GM19463 (cell line): Measurements from ENCODE around the gene MID1.

Source experiments
- ATAC-seq: cut with Tn5 transposase; IDR thresholded peaks from one replicate; pipeline ENCODE4 v1.9.1; 2021; ENCODE audit warnings: mild to moderate bottlenecking, moderate library complexity; ENCODE audit not compliant: unreplicated experiment

MID1 gene

DNA sequence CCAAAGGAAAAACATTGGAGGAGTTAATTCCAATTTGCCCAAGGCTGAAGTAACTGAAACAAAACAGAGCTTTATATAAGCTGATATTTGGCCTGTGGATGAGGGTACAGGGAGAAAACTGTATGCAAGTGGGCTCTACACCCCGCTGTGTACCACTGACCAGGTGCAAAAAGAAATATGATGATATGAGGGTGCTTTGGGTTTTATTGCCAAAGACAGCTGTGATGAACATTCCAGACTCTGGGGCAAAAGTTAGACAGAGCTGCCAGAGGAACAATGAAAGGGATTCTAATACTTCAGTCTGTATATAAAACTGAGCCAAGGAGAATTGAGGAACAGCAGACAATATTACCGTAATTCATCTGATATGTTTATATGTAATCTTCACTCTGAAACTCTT, 117.4 kb downstream of the MID1 start:
- ATAC-seq, result no peak

DNA sequence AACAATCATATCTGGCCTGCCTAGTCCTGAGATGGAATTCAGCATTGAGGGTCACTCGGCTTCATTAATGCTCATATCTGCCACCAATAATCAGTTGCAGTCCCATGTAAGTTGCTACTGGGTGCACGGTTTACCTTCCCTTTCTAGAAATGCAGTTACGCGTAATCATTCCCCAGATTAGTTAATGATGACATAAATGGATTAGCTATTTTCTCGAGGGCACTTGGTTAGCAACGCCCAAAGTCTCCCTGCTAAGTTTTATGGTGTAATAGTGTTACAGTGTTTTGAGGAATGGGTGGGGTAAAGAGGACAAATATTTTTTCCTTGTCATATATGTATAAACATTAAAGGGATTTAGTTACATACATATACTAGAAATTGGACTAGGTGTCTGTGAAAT, 118.8 kb downstream of the MID1 start:
- ATAC-seq, result no peak

DNA sequence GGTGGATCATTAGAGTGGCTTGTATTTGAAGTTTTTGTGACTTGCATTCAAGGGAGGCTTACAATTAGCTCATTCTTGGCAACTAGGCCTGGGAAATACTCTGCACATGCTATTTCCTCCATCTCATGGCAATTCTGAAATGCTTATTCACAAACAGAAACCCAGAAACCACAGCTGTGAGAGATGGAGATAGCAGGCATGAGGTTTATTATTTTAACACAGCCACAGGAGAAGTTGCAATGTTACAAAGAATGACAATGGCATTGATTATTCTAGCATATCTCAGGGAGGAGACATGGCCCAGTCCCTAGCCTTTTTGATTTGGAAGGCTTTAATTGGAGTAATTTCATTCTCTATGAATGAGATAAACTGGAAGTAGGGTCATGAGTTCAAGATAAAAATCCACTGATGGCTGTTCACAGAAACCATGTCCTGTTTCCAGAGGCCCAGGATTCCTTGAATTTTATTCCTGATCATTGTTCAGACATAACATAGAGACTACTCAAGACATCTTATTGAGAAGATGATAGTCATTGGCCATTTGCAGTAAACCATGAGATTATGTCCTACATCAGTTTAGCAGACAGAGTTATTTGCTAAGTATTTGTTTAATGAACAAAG, 123.9 kb downstream of the MID1 start:
- ATAC-seq, result no peak

DNA sequence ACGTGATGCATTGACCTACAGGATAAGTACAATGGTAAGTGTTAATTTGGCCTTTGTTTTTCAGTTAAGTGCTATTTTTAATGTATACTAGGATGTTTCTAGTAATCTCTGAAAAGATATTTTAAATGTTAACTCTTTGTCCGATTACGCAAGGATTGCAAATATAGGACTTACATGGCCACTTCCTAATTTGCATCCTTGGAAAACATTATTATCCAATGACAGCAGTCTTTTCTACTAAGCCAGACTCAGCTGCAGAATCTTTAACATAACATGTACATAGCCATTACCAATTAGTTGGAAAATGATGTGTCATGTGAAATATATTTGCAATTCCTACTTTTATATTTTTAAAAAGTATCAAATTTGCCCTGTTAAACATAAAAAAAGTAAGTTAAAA, 124.7 kb downstream of the MID1 start:
- ATAC-seq, result no peak

DNA sequence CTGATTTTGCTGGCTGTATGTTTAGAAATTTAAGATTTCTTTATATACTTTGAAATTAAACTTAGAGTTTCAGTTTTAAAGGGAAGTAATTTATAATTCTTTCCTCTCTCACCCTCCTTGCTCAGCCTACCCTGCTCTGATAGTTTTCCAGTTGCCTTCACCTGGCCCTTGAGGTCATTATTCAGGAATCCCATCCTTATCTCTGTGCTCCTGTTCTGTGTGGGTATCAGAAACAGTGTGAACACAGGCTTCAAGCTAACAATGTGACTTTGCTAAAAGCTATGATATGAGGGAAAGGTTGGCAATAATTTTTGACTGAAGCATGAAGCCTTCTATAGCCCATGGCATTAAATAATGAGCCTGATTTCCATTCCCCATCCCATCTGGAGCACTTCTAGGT, 128.1 kb downstream of the MID1 start:
- ATAC-seq, result no peak

DNA sequence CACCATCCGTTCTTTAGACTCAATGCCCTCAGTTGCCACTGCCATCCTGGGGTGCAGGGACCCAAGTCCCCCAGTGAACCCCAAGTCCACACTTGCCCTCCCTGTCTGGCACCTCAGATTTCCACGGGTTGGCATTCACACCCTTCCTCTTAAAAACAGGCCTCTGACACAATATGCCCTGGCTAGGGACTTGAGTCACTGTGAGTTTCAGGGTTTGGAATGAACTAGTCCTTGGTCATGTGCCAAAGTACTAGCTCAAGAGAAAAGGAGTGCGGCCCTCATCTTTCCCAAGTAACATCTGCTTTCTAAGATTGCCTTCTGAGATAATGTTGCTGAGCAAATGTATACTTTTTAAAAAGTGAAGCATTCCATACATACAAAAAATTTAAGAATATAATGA, 134.0 kb downstream of the MID1 start:
- ATAC-seq, result no peak

DNA sequence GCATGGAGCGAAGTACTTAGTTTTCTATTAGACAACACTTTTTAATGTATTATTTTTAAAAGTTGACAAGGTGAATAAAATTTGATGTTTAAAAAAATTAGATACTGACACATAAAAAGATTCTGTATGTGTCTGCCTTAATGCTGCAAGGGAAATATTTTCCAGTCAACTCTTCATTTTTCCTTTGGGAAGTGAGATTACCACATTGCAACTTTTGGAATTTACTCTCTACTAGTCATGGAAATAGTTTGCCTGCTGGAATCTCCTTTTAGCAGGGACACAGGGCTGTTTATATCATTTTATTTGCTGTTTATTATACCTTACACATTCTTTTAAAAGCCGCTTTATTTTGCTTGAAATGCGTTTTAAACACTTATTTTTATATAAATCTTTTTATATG, 135.1 kb downstream of the MID1 start:
- no peak for ATAC-seq

DNA sequence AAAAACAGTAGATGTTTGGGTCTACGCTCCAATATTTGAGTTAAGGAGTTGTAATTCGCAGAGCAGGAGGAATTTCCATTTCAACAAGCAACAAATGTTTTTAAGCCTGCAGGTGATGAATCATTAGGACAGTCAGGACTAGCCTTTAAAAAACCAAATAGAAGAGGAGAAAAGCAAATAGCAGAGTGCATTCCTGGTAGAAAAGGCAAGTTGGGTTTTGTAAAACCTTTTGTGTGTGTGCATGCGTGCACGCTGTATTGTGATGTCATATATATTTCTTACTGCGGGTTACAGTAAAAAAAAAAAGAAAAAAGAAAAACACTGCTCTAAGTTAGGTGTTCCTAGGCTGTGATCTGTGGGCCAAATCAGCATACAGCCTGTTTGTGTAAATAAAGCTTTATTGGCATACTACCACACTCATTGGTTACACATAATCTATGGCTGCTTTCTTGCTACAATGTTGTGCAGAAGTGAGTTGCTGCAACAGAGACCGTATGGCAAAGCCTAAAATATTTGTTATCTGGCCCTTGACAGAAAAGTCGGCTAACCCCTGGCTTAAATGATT, 135.6 kb downstream of the MID1 start:
- no peak for ATAC-seq

DNA sequence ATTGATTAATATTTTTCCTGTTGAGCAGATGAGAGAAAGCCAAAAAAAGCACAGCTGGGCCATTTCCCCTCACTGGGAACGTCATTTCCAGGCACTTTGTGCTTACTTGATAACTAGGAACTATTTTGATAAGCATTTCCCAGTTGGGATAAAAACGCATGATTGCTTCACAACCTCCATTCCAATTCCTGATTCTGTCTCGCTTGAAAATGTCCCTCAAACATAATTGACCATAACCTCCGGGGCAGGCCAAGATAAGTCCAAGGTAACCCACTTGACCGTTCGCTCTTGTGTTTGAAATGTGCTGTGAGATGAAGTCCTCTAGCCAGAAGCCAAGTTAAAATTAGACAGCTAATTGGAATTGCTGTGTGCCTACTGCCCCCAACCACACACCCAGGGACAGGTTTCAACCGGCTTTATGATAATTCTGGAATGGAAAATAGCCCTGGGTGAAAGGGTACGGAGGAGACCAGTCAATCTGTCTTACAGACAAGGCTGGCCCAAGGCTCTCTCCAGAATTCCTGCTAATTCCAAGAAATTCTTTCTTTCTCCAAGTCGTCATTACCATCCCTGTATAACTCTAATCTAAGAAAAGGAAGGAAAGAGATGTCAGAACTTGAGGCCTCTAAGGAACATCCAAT, 137.1 kb downstream of the MID1 start:
- ATAC-seq, result no peak

DNA sequence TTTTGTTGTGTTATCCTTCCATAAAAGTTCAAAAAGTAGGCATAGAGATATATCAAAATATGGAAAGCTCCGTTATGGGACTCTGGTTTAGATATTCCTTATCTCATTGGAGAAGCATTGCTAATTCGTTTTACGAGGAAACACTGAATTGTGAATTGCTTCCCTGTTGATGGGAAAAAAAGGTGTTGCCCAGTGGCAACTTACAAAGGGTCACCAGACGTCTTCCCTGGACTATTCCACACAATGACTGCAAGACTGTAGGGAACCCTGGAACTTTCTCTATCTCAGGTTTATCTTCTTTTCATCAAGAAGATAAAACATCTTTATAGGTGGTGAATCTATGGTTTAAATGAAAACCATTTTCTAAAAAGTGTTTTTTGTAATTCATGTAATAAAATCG, 137.7 kb downstream of the MID1 start:
- ATAC-seq, result no peak

DNA sequence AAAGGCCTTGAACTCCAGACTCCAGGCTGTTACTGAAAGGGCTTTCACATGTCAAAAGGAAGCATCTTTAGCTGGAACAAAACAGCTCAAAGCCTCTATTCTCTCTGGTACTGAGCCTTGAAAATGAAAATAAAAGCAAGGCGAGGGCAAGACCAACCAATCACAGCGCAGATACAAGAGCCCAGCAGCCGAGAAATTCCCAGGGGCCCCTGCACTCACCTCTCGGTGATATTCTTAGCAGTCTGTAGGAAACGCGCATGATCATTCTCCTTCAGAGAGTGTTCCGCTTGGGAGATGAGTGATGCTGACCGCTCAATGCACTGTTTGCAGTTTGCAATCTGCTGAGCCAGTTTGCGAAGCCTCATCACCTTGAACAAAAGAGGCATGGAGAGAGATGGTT, 138.1 kb downstream of the MID1 start:
- ATAC-seq, result peak; percentile 78

DNA sequence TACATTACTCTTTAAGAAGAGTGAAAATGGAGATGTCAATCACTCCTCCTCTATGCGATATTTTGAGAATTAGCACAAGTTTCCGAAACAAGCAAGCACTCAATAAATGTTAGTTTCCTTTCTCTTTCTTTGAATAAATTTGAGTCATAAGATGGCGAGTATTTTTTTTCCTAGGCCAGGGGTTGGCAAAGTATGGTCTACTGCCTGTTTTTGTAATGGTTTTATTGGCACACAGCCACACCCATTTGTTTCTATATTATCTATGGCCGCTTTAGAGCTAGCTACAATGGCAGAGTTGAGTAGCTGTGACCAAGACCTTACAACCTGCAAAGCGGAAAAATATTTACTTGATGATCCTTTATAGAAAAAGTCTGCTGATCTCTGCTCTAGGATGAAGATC, 139.5 kb downstream of the MID1 start:
- no peak for ATAC-seq

DNA sequence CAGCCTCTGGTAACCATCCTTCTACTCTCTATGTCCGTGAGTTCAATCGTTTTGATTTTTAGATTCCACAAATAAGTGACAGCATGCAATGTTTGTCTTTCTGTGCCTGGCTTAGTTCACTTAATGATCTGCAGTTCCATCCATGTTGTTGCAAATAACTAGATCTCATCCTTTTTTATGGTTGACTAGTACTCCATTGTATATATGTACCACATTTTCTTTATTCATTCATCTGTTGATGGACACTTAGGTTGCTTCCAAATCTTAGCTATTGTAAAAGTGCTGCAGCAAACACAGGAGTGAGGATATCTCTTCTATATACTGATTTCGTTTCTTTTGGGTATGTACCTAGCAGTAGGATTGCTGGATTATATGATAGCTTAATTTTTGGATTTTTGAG, 140.9 kb downstream of the MID1 start:
- ATAC-seq, result no peak

DNA sequence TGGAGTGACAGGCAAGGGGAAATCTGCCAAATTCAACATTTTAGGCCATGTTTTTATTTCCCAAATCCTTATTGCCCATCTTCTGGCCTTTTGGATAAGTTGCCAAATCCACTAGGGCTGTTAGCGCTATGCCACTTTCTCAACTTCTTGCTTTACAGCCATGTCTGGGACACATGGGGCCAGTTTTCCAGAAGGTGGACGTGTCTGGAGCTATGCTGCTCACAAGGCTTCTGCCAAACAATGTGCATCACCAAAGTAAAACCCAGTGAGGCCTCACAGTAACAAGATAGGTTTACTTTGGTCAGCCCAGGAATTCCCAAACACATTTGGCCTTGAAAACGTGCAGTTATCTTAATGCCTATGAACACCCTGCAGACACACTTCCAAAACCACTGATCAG, 142.9 kb downstream of the MID1 start:
- no peak for ATAC-seq

DNA sequence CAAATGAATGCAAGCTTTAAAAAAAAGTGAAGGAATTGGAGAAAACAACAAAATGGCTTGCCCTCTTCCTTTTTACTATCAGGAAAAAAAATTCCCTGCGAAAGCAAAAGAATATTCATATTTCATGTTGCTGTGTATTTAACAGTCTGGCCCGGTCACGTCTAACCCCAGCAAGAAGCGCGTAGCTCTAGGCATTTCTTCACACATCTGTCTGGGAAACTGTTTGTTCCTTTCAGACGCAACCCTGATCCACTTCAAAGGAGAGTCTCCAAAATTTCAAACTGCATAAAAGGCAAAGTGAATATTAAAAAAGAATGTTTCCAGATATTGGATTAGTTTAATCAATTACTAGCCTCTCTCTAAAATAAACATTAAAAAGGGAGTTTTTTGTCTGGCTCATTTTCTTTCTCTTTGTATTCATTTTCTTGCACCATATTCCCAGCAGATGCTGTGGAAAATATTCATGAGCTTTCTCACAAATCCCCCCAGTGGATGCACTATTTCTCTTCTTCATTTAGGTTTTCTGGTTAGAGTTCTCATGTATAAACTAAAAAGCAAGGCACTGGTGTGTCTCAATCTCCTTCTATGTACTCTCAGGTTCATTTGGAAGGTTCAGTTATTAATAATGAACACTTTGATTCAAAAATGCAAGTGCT, 145.3 kb downstream of the MID1 start:
- ATAC-seq, result no peak

DNA sequence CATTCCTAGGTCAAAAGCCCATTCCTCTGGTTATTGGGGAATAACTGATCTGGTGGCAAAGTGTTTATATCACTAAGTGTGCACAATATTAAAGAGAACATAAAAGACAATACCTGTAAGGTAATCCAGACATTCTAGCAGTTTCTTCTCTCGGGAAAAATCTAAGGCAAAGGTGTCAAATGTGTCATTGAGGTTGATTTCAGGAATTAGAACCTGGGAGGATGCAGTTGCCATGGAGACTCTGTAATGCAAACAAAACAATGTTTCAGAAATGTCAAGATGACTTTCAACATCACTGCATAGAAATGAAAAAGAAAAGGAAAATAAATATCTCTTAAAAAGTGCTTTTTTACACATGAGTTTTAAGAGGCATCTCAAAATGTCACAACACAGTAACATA, 145.9 kb downstream of the MID1 start:
- no peak for ATAC-seq

DNA sequence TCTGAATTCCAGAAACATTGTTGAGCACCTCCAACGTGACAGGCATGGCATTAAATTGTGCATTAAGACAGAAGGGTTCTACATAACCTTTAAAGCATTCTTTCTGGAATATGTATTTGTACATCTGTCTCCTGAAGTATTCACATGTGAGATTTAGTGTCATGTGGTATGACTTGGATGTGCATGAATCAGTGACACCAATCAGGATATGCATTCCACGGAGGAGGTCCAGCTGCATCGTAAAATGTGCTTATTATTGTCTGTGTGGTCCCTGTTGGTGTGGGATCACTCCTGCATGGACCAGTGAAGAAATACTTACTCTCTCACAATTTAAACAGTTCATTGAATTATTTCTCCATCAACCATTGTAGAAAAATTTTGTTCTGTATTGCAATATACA, 149.0 kb downstream of the MID1 start:
- no peak for ATAC-seq

DNA sequence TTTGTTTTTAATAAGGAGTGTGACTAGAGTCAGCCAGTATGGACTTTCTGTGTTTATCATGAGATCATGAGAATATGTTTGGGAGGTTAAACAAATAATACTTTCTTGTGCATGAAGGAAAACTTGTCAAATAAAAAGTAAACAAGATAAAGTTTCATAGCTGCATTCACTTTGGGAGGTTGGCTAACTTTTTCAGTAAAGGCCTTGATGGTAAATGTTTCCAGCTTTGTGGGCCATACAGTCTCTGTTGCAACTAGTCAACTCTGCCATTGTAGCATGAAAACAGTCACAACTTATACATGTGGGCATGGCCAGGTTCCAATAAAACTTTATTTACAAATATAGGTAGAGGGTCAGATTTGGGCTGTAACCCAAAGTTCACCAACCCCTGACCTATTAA, 150.4 kb downstream of the MID1 start:
- no peak for ATAC-seq

DNA sequence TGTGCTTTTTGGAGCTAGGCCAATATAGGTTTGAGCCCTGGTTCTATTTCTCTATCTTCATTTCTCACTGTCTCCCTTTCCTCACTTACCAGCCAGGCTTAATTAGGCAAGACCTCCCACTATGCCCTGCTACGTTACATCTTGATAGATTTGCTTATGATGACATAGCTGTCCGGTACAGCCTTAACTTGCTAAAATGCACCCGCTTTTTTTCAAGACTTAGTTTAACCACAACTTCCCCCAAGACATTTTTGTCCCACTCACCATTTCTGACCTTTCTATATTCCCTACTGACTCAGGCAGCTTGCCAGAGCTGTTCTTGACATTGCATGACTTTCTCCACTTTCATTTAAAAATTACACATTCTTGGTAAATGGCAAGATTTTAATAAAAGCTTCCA, 152.6 kb downstream of the MID1 start:
- ATAC-seq, result no peak

DNA sequence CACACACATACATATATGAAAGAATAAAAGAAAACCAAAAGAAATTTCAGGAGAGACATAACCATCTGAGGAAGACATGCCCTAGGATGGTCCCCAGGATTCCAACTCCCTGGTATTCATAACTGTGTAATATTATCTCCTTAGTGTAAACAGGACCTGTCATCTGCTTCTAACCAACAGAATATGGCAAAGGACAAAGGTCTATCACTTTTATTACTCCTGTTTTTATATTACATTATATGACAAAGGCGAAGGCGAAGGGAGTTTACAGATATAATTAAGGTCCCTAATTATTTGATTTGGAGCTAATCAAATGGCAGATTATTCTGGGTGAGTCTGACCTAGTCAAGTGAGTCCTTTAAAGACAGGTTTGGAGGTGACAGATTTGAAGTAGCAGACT, 155.1 kb downstream of the MID1 start:
- ATAC-seq, result no peak

DNA sequence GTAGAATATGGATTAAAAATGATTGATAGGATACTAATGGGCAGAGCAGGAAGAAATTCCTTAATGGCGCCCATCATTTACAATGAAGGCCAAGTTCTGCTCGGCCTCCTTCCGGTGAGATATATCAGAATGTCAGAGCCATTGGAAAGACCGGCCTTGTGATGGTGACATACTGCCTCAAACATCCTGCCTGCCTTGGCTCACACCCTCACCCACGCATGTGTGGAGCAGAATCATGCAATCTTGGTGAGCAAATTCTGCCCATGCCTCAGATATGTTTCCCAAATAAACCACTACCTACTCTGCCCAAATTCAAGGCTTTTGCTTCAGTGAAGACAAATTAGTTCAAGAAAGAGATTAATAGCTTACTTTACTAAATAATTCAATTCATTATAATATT, 163.3 kb downstream of the MID1 start:
- ATAC-seq, result no peak

DNA sequence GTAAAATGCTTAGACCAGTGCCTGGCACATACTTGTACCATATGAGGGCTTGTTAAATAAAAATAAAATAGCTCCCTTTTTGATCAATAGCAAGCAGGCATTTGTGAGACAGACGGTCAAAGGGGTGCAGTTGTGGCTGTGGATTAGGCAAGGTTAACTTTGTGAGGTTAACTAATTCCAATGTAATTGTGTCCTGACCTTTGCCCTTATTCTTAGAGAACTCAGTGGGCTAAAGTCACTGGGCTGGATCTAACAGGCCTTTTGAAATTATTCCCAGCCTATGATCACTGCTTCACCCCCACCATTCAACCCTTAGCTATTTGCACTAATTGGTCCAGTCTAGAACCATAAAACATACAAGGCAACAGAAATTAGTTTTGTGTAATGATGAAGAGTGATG, 166.4 kb downstream of the MID1 start:
- ATAC-seq, result no peak
